Adrenal gland (tissue), 12 donors: ENCODE data around the gene SULF2. TPM values are rescaled to one million over a fixed set of nuclear protein-coding genes. Genes with fewer than 3 reads are reported as not detected.

Source experiments
- DNase-seq, 7 donors: peaks; one replicate each; pipeline ENCODE4 v3.0.0-alpha.2; 2019 to 2020
- H3K27ac ChIP-seq, 5 donors: fragments of 200-600 bp; sonication (generic) in 4 of 5; 1 replicate in 3 of 5; 2 replicates in 2 of 5; pipeline versions ENCODE4 v1.5.1 to v1.8.0; 2016 to 2020; ENCODE audit warnings: mild to moderate bottlenecking in 1 of 5
- H3K27me3 ChIP-seq: fragments of 200-600 bp; 2 replicates; pipeline ENCODE4 v1.8.0; 2021
- H3K36me3 ChIP-seq, 2 donors: fragments of 200-600 bp; replicated peaks in 1 of 2; 1 replicate in 1 of 2; 2 replicates in 1 of 2; pipeline versions ENCODE4 v1.5.1 to v1.8.0; 2018 to 2022
- H3K4me1 ChIP-seq, 2 donors: fragments of 200-600 bp; replicated peaks in 1 of 2; 1 replicate in 1 of 2; 2 replicates in 1 of 2; pipeline versions ENCODE4 v1.5.1 to v1.8.0; 2018 to 2021
- H3K4me3 ChIP-seq, 4 donors: fragments of 200-600 bp; sonication (generic) in 3 of 4; one replicate each; pipeline ENCODE4 v1.5.1; 2016 to 2018
- H3K9me3 ChIP-seq, 3 donors: fragments of 200-600 bp; sonication (generic) in 1 of 3; replicated peaks in 1 of 3; 1 replicate in 2 of 3; 2 replicates in 1 of 3; pipeline versions ENCODE4 v1.5.1 to v1.8.0; 2016 to 2021
- POLR2A ChIP-seq, 2 donors: fragments of 450-650 bp; IDR thresholded peaks; one replicate each; pipeline ENCODE4 v1.6.1; 2017; ENCODE audit warnings: antibody characterized with exemption in 2 of 2, mild to moderate bottlenecking in 2 of 2, moderate library complexity in 1 of 2
- WGBS, 4 donors: extraction: QIAGEN DNeasy Blood & Tissue Kit in 2 of 4; methylation state at CpG; one replicate each; pipeline versions ENCODE4 v1.1.5 to v1.1.7; 2013 to 2017; 5-methylcytosine and 5-hydroxymethylcytosine counted together
- intact Hi-C, 2 donors: fragments of 100-400 bp; cut with DNase I; formaldehyde crosslinking; loops; one replicate each; pipeline versions ENCODE4 v1.14.1 to v1.15.0; 2022 to 2023
- polyA plus RNA-seq, 3 donors: library from polyadenylated mRNA; stranded (reverse); fragments of 200-250 nt in 2 of 3; fragments of 350-450 nt in 1 of 3; fragmentation: Illumina TruSeq in 1 of 3; extraction: RNeasy Lipid Tissue Mini Kit (QIAGEN cat#74804) in 1 of 3; gene quantifications; one replicate each; pipeline ENCODE4 v1.2.3, GENCODE V29; 2013 to 2014
- total RNA-seq, 9 donors: library from RNA; depleted of rRNA in 4 of 9; stranded (reverse); fragments of >200 nt in 4 of 9; fragments of 120-200 nt in 1 of 9; fragmentation: NEBNext Ultra II Directional in 1 of 9; extraction: Animal tissue kit (Norgen Biotek cat#: 25700) in 1 of 9; gene quantifications; one replicate each; pipeline versions ENCODE4 v1.1.0 to v1.2.4, GENCODE V29; 2013 to 2023
- TF ChIP-seq, protein P1 (sequence below), 6 experiments: fragments of 450-650 bp in 4 of 6; fragments of 200-600 bp in 2 of 6; sonication (generic) in 1 of 6; IDR thresholded peaks; 1 replicate in 5 of 6; 2 replicates in 1 of 6; pipeline versions ENCODE4 v1.5.1 to v1.8.0; 2016 to 2021; ENCODE audit warnings: antibody characterized with exemption in 6 of 6, mild to moderate bottlenecking in 2 of 6, moderate library complexity in 1 of 6
- donor health status: healthy with polysubstance abuse.
- donor health status: Bipolar disorder and iron deficiency.
- donor health status: DM: yes; HTN: yes; CAD: no.
- donor health status: DM: no; HTN: no; CAD: no.
- donor health status: DM: no; HTN: no; CAD: no.
- donor health status: DM: yes; HTN: yes; CAD: no.

The SULF2 gene
- total and polyA plus RNA-seq, 12 donors: 13.5 to 42.5 (median 25.6) TPM

DNA sequence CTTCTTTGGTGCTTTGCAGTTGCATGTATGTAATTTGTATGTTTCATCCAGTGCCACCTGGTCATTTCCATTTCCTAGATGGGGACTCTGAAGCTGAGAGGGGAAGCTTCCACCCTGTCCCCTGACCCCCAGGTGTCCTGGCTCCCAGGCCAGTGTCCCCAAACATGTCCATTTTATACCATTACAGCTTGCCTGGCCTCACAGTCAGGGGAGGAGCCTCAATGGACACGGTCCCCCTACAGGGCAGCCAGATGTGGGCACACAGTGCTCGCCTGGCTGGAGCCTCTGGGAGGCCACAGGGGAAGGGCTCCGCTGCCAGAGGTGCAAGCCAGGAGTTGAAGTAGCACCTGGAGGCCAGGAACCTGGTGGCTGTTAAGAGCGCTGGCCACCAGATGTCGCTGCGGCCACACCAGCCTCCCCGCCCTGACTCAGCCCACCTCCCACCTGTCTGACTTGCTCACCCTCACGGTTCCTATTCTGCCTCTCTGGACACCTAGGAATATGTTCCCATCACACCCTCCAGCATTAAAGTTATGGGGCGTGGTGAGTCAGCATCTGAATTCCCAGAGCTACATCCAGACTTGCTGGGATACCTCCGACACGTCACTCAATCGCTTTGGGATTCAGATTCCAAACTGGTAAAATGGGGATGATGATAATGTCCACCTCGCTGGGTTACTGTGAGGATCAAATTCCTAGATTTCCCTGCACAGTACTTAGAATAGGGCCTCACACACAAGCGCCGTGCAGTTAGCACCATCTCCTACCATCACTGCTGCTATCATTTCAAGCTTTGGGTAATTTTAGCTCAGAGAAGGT is 107.4 kb downstream of the SULF2 start:
- H3K36me3 ChIP-seq: no peaks in the 10 kb centered on the region
- intact Hi-C loops: loop anchor here (2.0 to 10.0 kb wide), 4 partner anchors 97 to 943 kb away; partner anchors contain the start of gene SULF2 (in 1 of the 2)
- H3K27ac ChIP-seq: no peak overlapping the region
- DNase-seq: peak in 5 of 7 donors; percentile 40 to 68 (median 49)
- H3K9me3 ChIP-seq: no peaks in the 10 kb centered on the region
- TF ChIP-seq, protein P1, sequence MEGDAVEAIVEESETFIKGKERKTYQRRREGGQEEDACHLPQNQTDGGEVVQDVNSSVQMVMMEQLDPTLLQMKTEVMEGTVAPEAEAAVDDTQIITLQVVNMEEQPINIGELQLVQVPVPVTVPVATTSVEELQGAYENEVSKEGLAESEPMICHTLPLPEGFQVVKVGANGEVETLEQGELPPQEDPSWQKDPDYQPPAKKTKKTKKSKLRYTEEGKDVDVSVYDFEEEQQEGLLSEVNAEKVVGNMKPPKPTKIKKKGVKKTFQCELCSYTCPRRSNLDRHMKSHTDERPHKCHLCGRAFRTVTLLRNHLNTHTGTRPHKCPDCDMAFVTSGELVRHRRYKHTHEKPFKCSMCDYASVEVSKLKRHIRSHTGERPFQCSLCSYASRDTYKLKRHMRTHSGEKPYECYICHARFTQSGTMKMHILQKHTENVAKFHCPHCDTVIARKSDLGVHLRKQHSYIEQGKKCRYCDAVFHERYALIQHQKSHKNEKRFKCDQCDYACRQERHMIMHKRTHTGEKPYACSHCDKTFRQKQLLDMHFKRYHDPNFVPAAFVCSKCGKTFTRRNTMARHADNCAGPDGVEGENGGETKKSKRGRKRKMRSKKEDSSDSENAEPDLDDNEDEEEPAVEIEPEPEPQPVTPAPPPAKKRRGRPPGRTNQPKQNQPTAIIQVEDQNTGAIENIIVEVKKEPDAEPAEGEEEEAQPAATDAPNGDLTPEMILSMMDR (IDR thresholded peaks at IDR 0.05): peak; percentile 55 to 77 (median 68)
- no peak for TF ChIP-seq POLR2A (IDR thresholded peaks at IDR 0.05)
- no peak overlapping the region for H3K4me3 ChIP-seq
- 48 to 77% (median 52%) methylated on average over 8 to 15 of the region's 15 CpGs for WGBS, 4 donors
- no peaks in the 10 kb centered on the region for H3K4me1 ChIP-seq
- H3K27me3 ChIP-seq: no peaks in the 10 kb centered on the region

DNA sequence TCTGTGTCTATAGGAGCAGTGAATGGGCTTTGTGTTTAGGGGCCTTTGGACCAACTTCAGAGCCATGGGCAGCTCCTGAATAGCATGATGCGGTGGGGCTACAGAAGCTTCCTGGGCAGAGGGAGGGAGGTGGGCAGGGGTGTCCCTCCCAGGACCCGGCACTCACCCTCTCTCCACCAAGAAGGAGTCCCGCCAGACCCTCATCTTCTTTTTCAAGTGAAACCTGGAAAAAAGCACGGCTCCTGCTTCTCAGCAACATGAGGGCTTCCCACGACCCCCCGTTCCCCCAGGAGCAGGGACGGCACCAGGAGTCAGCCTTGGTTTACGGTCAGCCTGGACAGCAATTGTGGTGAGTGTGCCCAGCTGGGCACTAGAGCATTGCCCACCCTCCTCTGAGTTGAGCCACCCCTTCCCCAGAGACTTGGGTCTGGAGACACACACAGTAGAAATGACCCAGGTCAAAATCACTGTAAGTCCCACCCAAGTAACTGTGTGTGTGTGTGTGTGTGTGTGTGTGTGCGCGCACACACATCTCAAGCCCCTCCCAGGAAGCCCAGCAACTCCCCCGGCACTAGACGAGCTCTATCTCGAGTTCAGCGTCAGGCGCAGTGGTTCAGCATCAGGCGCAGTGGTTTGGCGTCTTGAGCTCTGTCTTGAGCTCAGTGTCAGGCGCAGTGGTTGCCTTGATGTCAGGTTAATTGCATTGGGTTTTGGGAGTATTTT is 108.2 kb downstream of the SULF2 start:
- no peaks in the 10 kb centered on the region for H3K9me3 ChIP-seq
- intact Hi-C loops: loop anchor here (2.0 to 10.0 kb wide), 4 partner anchors 98 to 944 kb away; partner anchors contain the start of gene SULF2 (in 1 of the 2)
- 72 to 86% (median 77%) methylated on average over 9 to 18 of the region's 18 CpGs for WGBS, 4 donors
- H3K27ac ChIP-seq: no peak overlapping the region
- H3K27me3 ChIP-seq: no peaks in the 10 kb centered on the region
- H3K4me3 ChIP-seq: no peak overlapping the region
- no peaks in the 10 kb centered on the region for H3K36me3 ChIP-seq
- TF ChIP-seq POLR2A (IDR thresholded peaks at IDR 0.05): no peak
- no peak for DNase-seq
- H3K4me1 ChIP-seq: no peaks in the 10 kb centered on the region

DNA sequence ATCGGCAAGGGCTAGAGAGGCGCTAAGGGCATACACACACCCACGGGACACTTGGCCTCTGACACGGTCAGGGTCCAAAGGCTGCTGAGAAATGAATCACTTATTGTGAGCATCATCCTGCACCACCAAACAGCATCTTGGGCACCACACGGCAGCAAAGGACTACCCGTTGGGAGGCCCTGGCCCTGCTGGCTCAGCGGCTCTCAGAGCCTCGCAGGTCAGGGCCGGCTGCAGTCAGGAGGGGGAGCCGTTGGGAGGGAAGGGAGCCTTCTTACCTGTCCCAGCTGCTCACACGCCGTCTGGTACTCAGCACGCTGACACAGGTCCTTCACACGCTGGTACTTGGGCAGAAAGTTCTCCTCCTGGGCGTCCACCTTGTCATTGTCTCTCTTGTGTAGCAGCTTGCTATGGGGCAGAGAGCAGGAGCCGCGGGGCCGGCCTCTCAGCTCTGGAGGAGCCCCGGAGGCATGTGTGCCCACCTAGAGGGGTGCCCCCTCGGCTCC is 109.0 kb downstream of the SULF2 start:
- Histone ChIP-seq H3K4me1 (no peaks in the 10 kb centered on the region), H3K27ac (no peak overlapping the region), H3K27me3 (no peaks in the 10 kb centered on the region), H3K9me3 (no peaks in the 10 kb centered on the region), H3K36me3 (no peaks in the 10 kb centered on the region), H3K4me3 (no peak overlapping the region)
- TF ChIP-seq, protein P1 (IDR thresholded peaks at IDR 0.05): no peak
- TF ChIP-seq POLR2A (IDR thresholded peaks at IDR 0.05): no peak
- intact Hi-C loops: loop anchor here (2.0 to 10.0 kb wide), 4 partner anchors 99 to 945 kb away; partner anchors contain the start of gene SULF2 (in 1 of the 2)
- 84 to 90% (median 86%) methylated on average over 10 to 20 of the region's 20 CpGs for WGBS, 4 donors
- DNase-seq: no peak

DNA sequence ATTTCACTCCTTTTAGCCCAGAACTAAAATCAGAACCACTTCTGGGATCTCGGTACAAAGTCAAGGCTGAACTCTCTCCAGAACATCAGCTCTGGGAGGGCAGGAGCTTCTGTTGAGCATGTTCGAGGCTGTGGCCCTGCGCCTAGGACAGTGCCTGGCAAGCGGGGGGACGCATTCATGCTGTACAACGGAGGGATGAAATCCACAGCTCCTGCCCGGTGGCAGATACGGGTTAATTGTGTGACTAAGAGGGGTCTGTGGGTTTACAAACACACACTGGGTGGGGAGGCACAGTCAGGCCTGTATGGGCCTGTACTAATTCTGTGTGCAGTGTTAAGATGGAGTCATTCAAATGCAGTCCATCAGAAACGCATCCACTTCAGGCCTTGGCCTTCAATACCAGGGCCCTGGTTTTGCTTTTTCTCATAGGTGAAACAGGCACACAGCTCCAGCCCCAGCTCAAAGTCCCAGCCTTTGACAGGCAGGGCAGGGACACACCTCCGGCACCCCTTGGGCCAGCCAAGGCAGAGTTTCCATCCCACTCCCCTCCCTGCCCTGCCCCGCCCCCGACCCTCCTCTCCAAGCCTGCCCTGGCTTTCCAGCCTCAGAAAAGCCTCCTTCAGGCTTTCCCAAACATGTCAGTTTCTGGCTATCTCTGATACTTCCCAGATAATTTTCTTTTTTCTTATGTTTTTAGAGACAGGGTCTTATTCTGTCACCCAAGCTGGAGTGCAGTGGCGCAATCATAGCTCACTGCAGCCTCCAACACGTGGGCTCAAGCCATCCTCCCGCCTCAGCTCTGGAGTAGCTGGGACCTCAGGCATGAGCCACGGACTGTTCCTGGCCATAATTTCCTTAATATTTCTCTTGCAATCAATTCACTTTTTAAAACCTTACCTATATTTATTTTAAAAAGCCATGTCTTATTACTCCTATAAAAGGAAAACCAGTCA is 109.8 kb downstream of the SULF2 start:
- intact Hi-C loops: loop anchor here (2.0 to 10.0 kb wide), 4 partner anchors 99 to 945 kb away; partner anchors contain the start of gene SULF2 (in 1 of the 2)
- WGBS, 4 donors: 88 to 92% (median 90%) methylated on average over 16 of the region's 16 CpGs
- H3K36me3 ChIP-seq: no peaks in the 10 kb centered on the region
- TF ChIP-seq, protein P1 (IDR thresholded peaks at IDR 0.05): no peak
- TF ChIP-seq POLR2A (IDR thresholded peaks at IDR 0.05): no peak
- no peaks in the 10 kb centered on the region for H3K4me1 ChIP-seq
- H3K27ac ChIP-seq: no peak overlapping the region
- DNase-seq: peak in 1 of 7 donors; percentile 6
- no peaks in the 10 kb centered on the region for H3K9me3 ChIP-seq
- no peak overlapping the region for H3K4me3 ChIP-seq
- no peaks in the 10 kb centered on the region for H3K27me3 ChIP-seq
